ENCODE measurements around the gene TRAF7. TPM values are rescaled to one million over a fixed set of nuclear protein-coding genes. Genes with fewer than 3 reads are reported as not detected.
A peak's percentile ranks its signal among the peaks of the same experiment; 100 is the strongest.
"Not testable (repeated sequence)": the region's sequence is repeated elsewhere in the genome, so short reads cannot be mapped to it uniquely, and the experiment has no call there.

The TRAF7 gene
- total RNA-seq, 2 experiments from 2014 or later: 59.5 to 72.9 TPM

- CTCF ChIA-PET; DNase-seq; H3K9me3 Mint-ChIP-seq (ENCODE audit: low read depth); H3K27me3 Mint-ChIP-seq; H3K4me3 Mint-ChIP-seq; ATAC-seq; H3K27ac Mint-ChIP-seq; H3K4me1 Mint-ChIP-seq; H3K36me3 Mint-ChIP-seq: not testable (repeated sequence)
Measured at GRCh38 chr16:2114885-2115590, 40.5 kb upstream of the TRAF7 start.

- Mint-ChIP-seq H3K4me1 (no peaks in the 10 kb centered on the region), H3K27ac (no peak overlapping the region), H3K36me3 (no peaks in the 10 kb centered on the region), H3K9me3 (ENCODE audit: low read depth) (no peaks in the 10 kb centered on the region), H3K27me3 (no peaks in the 10 kb centered on the region), H3K4me3 (no peak overlapping the region)
- CTCF ChIA-PET: no interaction called here
- DNase-seq (no peak), ATAC-seq (no peak)
Measured at GRCh38 chr16:2115591-2115973, 40.0 kb upstream of the TRAF7 start.

GRCh38 chr16:2116428-2116827 is 39.2 kb upstream of the TRAF7 start:
- H3K27ac Mint-ChIP-seq; H3K36me3 Mint-ChIP-seq; H3K27me3 Mint-ChIP-seq; H3K4me3 Mint-ChIP-seq; CTCF ChIA-PET; H3K9me3 Mint-ChIP-seq (ENCODE audit: low read depth); ATAC-seq; DNase-seq; H3K4me1 Mint-ChIP-seq: not testable (repeated sequence)

GRCh38 chr16:2117341-2117740 is 38.2 kb upstream of the TRAF7 start:
- H3K4me3 Mint-ChIP-seq; DNase-seq; H3K27ac Mint-ChIP-seq; H3K27me3 Mint-ChIP-seq; H3K36me3 Mint-ChIP-seq; H3K4me1 Mint-ChIP-seq; H3K9me3 Mint-ChIP-seq (ENCODE audit: low read depth); CTCF ChIA-PET; ATAC-seq: not testable (repeated sequence)

GRCh38 chr16:2117960-2118722 is 37.4 kb upstream of the TRAF7 start:
- H3K4me1 Mint-ChIP-seq; ATAC-seq; H3K4me3 Mint-ChIP-seq; H3K9me3 Mint-ChIP-seq (ENCODE audit: low read depth); CTCF ChIA-PET; DNase-seq; H3K36me3 Mint-ChIP-seq; H3K27ac Mint-ChIP-seq; H3K27me3 Mint-ChIP-seq: not testable (repeated sequence)

GRCh38 chr16:2121325-2121724 is 34.3 kb upstream of the TRAF7 start:
- peak; percentile 43 for ATAC-seq
- not testable (repeated sequence) for H3K27ac Mint-ChIP-seq; H3K4me1 Mint-ChIP-seq; H3K36me3 Mint-ChIP-seq; H3K27me3 Mint-ChIP-seq; H3K4me3 Mint-ChIP-seq; H3K9me3 Mint-ChIP-seq (ENCODE audit: low read depth); DNase-seq
- CTCF ChIA-PET: interaction anchor here (0.6 to 1.4 kb wide), 3 partner anchors 19 to 24 kb away, joined by 3 to 12 read pairs (median 5); no protein-coding TSS in a partner anchor

- CTCF ChIA-PET: interaction anchor here (0.6 to 1.4 kb wide), 3 partner anchors 19 to 24 kb away, joined by 3 to 12 read pairs (median 5); no protein-coding TSS in a partner anchor
- no peak for DNase-seq
- Mint-ChIP-seq H3K4me1 (peaks cover 2% of the 10 kb centered on the region), H3K27me3 (no peaks in the 10 kb centered on the region), H3K9me3 (ENCODE audit: low read depth) (no peaks in the 10 kb centered on the region), H3K27ac (no peak overlapping the region), H3K4me3 (no peak overlapping the region), H3K36me3 (no peaks in the 10 kb centered on the region)
- no peak for ATAC-seq
Measured at GRCh38 chr16:2121853-2122252, 33.7 kb upstream of the TRAF7 start.

- H3K9me3 Mint-ChIP-seq (ENCODE audit: low read depth): no peaks in the 10 kb centered on the region
- peaks cover 2% of the 10 kb centered on the region for H3K4me1 Mint-ChIP-seq
- no peak overlapping the region for H3K4me3 Mint-ChIP-seq
- no peaks in the 10 kb centered on the region for H3K36me3 Mint-ChIP-seq
- no peak overlapping the region for H3K27ac Mint-ChIP-seq
- no peak for ATAC-seq
- no peaks in the 10 kb centered on the region for H3K27me3 Mint-ChIP-seq
- DNase-seq: no peak
- CTCF ChIA-PET: no interaction called here
Measured at GRCh38 chr16:2122429-2122828, 33.2 kb upstream of the TRAF7 start.

GRCh38 chr16:2122934-2123683 is 32.5 kb upstream of the TRAF7 start:
- H3K4me3 Mint-ChIP-seq; H3K27me3 Mint-ChIP-seq; H3K9me3 Mint-ChIP-seq (ENCODE audit: low read depth); H3K36me3 Mint-ChIP-seq; H3K4me1 Mint-ChIP-seq; H3K27ac Mint-ChIP-seq; ATAC-seq; CTCF ChIA-PET; DNase-seq: not testable (repeated sequence)

- ATAC-seq; H3K27ac Mint-ChIP-seq; H3K27me3 Mint-ChIP-seq; H3K9me3 Mint-ChIP-seq (ENCODE audit: low read depth); H3K36me3 Mint-ChIP-seq; DNase-seq; H3K4me1 Mint-ChIP-seq; H3K4me3 Mint-ChIP-seq: not testable (repeated sequence)
- CTCF ChIA-PET: interaction anchor here (0.6 kb wide), 1 partner anchor 1480 kb away, joined by 3 read pairs; no protein-coding TSS in a partner anchor
Measured at GRCh38 chr16:2123706-2124376, 31.7 kb upstream of the TRAF7 start.

GRCh38 chr16:2124377-2124693 is 31.2 kb upstream of the TRAF7 start:
- H3K4me1 Mint-ChIP-seq; H3K9me3 Mint-ChIP-seq (ENCODE audit: low read depth); H3K27ac Mint-ChIP-seq; H3K36me3 Mint-ChIP-seq; H3K4me3 Mint-ChIP-seq; CTCF ChIA-PET; ATAC-seq; DNase-seq; H3K27me3 Mint-ChIP-seq: not testable (repeated sequence)

- H3K4me1 Mint-ChIP-seq; H3K36me3 Mint-ChIP-seq; H3K9me3 Mint-ChIP-seq (ENCODE audit: low read depth); H3K4me3 Mint-ChIP-seq; CTCF ChIA-PET; H3K27ac Mint-ChIP-seq; H3K27me3 Mint-ChIP-seq; DNase-seq; ATAC-seq: not testable (repeated sequence)
Measured at GRCh38 chr16:2124694-2125444, 30.7 kb upstream of the TRAF7 start.

- H3K9me3 Mint-ChIP-seq (ENCODE audit: low read depth); DNase-seq; H3K27ac Mint-ChIP-seq; H3K4me1 Mint-ChIP-seq; H3K4me3 Mint-ChIP-seq; ATAC-seq; H3K27me3 Mint-ChIP-seq; CTCF ChIA-PET; H3K36me3 Mint-ChIP-seq: not testable (repeated sequence)
Measured at GRCh38 chr16:2125609-2126008, 30.0 kb upstream of the TRAF7 start.

All from activated CD8-positive, alpha-beta memory T cell treated with anti-CD3 and anti-CD28 coated beads, Interleukin-2, amount 10 ng/mL, durations not matched to agents 7 days and 5 days (primary cell).